ENCODE results near the gene GYG1.

The GYG1 gene

GRCh38 chr3:148992027-148992634 lies 791 bp downstream of the GYG1 start:
- Histone ChIP-seq H3K36me3 (peaks cover 19% of the 10 kb centered on the region), H3K27ac (peak overlapping the region; percentile 91), H3K27me3 (ENCODE audit: insufficient read depth, low read depth, severe bottlenecking) (no peaks in the 10 kb centered on the region), H3K4me3 (ENCODE audit: low read depth, low read length) (peak overlapping the region; percentile 75), H3K9me3 (ENCODE audit: severe bottlenecking) (no peaks in the 10 kb centered on the region)
- DNase-seq: peak; percentile 80
- TF ChIP-seq CTCF (IDR thresholded peaks at IDR 0.05; ENCODE audit: low read depth, low read length): no peak

- peak overlapping the region; percentile 75 for H3K4me3 ChIP-seq (ENCODE audit: low read depth, low read length)
- no peaks in the 10 kb centered on the region for H3K9me3 ChIP-seq (ENCODE audit: severe bottlenecking)
- no peaks in the 10 kb centered on the region for H3K27me3 ChIP-seq (ENCODE audit: insufficient read depth, low read depth, severe bottlenecking)
- no peak for DNase-seq
- peak overlapping the region; percentile 91 for H3K27ac ChIP-seq
- TF ChIP-seq CTCF (IDR thresholded peaks at IDR 0.05; ENCODE audit: low read depth, low read length): no peak
- peaks cover 19% of the 10 kb centered on the region for H3K36me3 ChIP-seq
Measured at GRCh38 chr3:148992635-148993255, 1.4 kb downstream of the GYG1 start.

- Histone ChIP-seq H3K36me3 (peaks cover 44% of the 10 kb centered on the region), H3K9me3 (ENCODE audit: severe bottlenecking) (no peaks in the 10 kb centered on the region), H3K27ac (no peak overlapping the region), H3K27me3 (ENCODE audit: insufficient read depth, low read depth, severe bottlenecking) (no peaks in the 10 kb centered on the region), H3K4me3 (ENCODE audit: low read depth, low read length) (no peak overlapping the region)
- TF ChIP-seq CTCF (IDR thresholded peaks at IDR 0.05; ENCODE audit: low read depth, low read length): no peak
- no peak for DNase-seq
Measured at GRCh38 chr3:148997623-148998022, 6.3 kb downstream of the GYG1 start.

GRCh38 chr3:148998297-148998696 lies 7.0 kb downstream of the GYG1 start:
- no peak for TF ChIP-seq CTCF (IDR thresholded peaks at IDR 0.05; ENCODE audit: low read depth, low read length)
- Histone ChIP-seq H3K27me3 (ENCODE audit: insufficient read depth, low read depth, severe bottlenecking) (no peaks in the 10 kb centered on the region), H3K27ac (no peak overlapping the region), H3K36me3 (peaks cover 44% of the 10 kb centered on the region), H3K9me3 (ENCODE audit: severe bottlenecking) (no peaks in the 10 kb centered on the region), H3K4me3 (ENCODE audit: low read depth, low read length) (no peak overlapping the region)
- DNase-seq: no peak

GRCh38 chr3:148998715-148999423 lies 7.5 kb downstream of the GYG1 start:
- no peak for DNase-seq
- H3K27me3 ChIP-seq (ENCODE audit: insufficient read depth, low read depth, severe bottlenecking): no peaks in the 10 kb centered on the region
- no peak for TF ChIP-seq CTCF (IDR thresholded peaks at IDR 0.05; ENCODE audit: low read depth, low read length)
- H3K27ac ChIP-seq: no peak overlapping the region
- no peaks in the 10 kb centered on the region for H3K9me3 ChIP-seq (ENCODE audit: severe bottlenecking)
- peaks cover 44% of the 10 kb centered on the region for H3K36me3 ChIP-seq
- H3K4me3 ChIP-seq (ENCODE audit: low read depth, low read length): no peak overlapping the region

Measured in WERI-Rb-1 (cell line).